Neuronal stem cell (in vitro differentiated cells): Measurements from ENCODE around the gene C14orf180.

ENCODE experiments used
- DNase-seq: peaks from one replicate; pipeline ENCODE4 v3.0.0-alpha.2; 2013; ENCODE audit warnings: low spot score
- H2AFZ ChIP-seq: one replicate; pipeline ENCODE4 v1.6.1; 2013; ENCODE audit warnings: mild to moderate bottlenecking, low read length, inconsistent platforms
- H2AK5ac ChIP-seq: 2 replicates; pipeline ENCODE4 v1.6.1; 2013; ENCODE audit warnings: low read depth, mild to moderate bottlenecking, inconsistent platforms, low read length, moderate library complexity, mixed read lengths
- H2BK120ac ChIP-seq: 2 replicates; pipeline ENCODE4 v1.6.1; 2013; ENCODE audit warnings: low read depth, mild to moderate bottlenecking, inconsistent platforms, low read length, moderate library complexity, mixed read lengths
- H2BK12ac ChIP-seq: one replicate; pipeline ENCODE4 v1.6.1; 2013; ENCODE audit warnings: low read length, inconsistent platforms
- H2BK15ac ChIP-seq: 2 replicates; pipeline ENCODE4 v1.6.1; 2013; ENCODE audit warnings: mild to moderate bottlenecking, low read length, inconsistent platforms, mixed read lengths
- H2BK5ac ChIP-seq: one replicate; pipeline ENCODE4 v1.6.1; 2013; ENCODE audit warnings: inconsistent platforms, mild to moderate bottlenecking, low read length, moderate library complexity
- H3K14ac ChIP-seq: one replicate; pipeline ENCODE4 v1.6.1; 2013; ENCODE audit warnings: low read length, inconsistent platforms
- H3K18ac ChIP-seq: 2 replicates; pipeline ENCODE4 v1.6.1; 2013; ENCODE audit warnings: low read length, inconsistent platforms
- H3K23ac ChIP-seq: 2 replicates; pipeline ENCODE4 v1.6.1; 2013; ENCODE audit warnings: low read depth, mild to moderate bottlenecking, mixed read lengths, low read length, inconsistent platforms; ENCODE audit not compliant: poor library complexity
- H3K27ac ChIP-seq: replicated peaks from 3 replicates; pipeline ENCODE4 v1.5.1; 2013; ENCODE audit warnings: low read length, inconsistent platforms
- H3K27me3 ChIP-seq, 3 experiments: 2 replicates each; pipeline ENCODE4 v1.6.1; 2013; ENCODE audit warnings: low read length in 3 of 3, mild to moderate bottlenecking in 2 of 3, inconsistent platforms in 1 of 3, low read depth in 1 of 3, mixed read lengths in 1 of 3, moderate library complexity in 1 of 3; ENCODE audit not compliant: control insufficient read depth in 3 of 3, insufficient read depth in 3 of 3
- H3K36me3 ChIP-seq, 2 donors: replicated peaks in 1 of 2; 2 replicates each; pipeline ENCODE4 v1.6.1; 2013; ENCODE audit warnings: low read length in 2 of 2; ENCODE audit not compliant: control insufficient read depth in 2 of 2, insufficient read depth in 2 of 2
- H3K4ac ChIP-seq: 2 replicates; pipeline ENCODE4 v1.6.1; 2013; ENCODE audit warnings: inconsistent platforms, mild to moderate bottlenecking, low read length, moderate library complexity
- H3K4me1 ChIP-seq, 2 donors: 1 replicate in 1 of 2; 2 replicates in 1 of 2; pipeline ENCODE4 v1.6.1; 2013; ENCODE audit warnings: low read length in 2 of 2, low read depth in 1 of 2; ENCODE audit not compliant: control insufficient read depth in 2 of 2, insufficient read depth in 1 of 2
- H3K4me2 ChIP-seq: one replicate; pipeline ENCODE4 v1.6.1; 2013; ENCODE audit warnings: mild to moderate bottlenecking, low read length, inconsistent platforms; ENCODE audit not compliant: insufficient read depth, poor library complexity, severe bottlenecking
- H3K4me3 ChIP-seq, 2 donors: 2 replicates each; pipeline ENCODE4 v1.5.1; 2013; ENCODE audit warnings: low read length in 2 of 2, mild to moderate bottlenecking in 2 of 2, inconsistent platforms in 1 of 2, moderate library complexity in 1 of 2
- H3K79me1 ChIP-seq: one replicate; pipeline ENCODE4 v1.6.1; 2013; ENCODE audit warnings: low read depth, mild to moderate bottlenecking, inconsistent platforms, low read length, moderate library complexity
- H3K9ac ChIP-seq: one replicate; pipeline ENCODE4 v1.6.1; 2013; ENCODE audit warnings: mild to moderate bottlenecking, low read depth, low read length, inconsistent platforms; ENCODE audit not compliant: poor library complexity
- H3K9me3 ChIP-seq, 2 donors: replicated peaks in 1 of 2; 2 replicates each; pipeline versions ENCODE3 to v1.6.1; 2013; ENCODE audit warnings: low read length in 2 of 2, mild to moderate bottlenecking in 2 of 2, inconsistent platforms in 1 of 2, low read depth in 1 of 2, mixed read lengths in 1 of 2, moderate library complexity in 1 of 2; ENCODE audit not compliant: control insufficient read depth in 2 of 2, insufficient read depth in 1 of 2
- H4K8ac ChIP-seq: one replicate; pipeline ENCODE4 v1.6.1; 2013; ENCODE audit warnings: low read depth, mild to moderate bottlenecking, inconsistent platforms, low read length, moderate library complexity
- H4K91ac ChIP-seq: one replicate; pipeline ENCODE4 v1.6.1; 2013; ENCODE audit warnings: low read length, low read depth, mild to moderate bottlenecking, inconsistent platforms; ENCODE audit not compliant: poor library complexity
- WGBS, 2 donors: extraction: QIAGEN DNeasy Blood & Tissue Kit; methylation state at CpG; one replicate each; pipeline ENCODE4 v1.1.7; 2013; ENCODE audit warnings: missing lambda C conversion rate in 2 of 2, mixed read lengths in 1 of 2; ENCODE audit not compliant: insufficient read length in 2 of 2, insufficient replicate concordance in 1 of 2; ENCODE audit errors: extremely low coverage in 2 of 2; 5-methylcytosine and 5-hydroxymethylcytosine counted together

The C14orf180 gene

DNA sequence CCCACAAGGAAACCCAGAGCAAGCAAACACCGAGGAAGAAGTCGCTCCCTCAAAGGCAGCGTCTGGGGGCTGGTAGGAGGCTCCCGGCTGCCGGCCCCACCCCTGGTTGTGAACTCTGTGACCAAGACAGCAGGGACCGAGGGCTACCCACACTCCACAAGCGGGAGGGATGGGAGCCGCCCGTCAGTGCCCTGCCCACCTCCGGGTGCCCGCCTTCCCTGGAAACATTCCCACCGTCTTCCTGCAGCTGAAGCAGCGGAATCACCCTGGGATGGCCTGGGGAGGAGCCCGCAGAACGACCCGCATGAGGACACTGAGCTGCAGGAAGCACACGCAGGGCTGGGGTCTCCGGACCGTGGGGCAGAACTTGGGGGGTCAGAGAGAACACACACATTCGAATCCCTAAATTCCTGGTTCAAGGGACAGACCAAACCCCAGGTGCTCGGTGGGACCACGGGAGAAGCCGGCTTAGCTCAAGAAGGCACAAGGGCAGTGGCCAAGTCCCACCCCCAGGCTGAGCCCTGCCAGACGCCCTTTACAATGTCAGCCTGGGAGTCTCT, 33.5 kb upstream of the C14orf180 start:
- Histone ChIP-seq H3K79me1 (no peaks in the 10 kb centered on the region), H3K4me3 (no peak overlapping the region), H3K4me2 (no peak overlapping the region), H3K4me1 (peaks cover 0 to 5% of the 10 kb centered on the region in 2 donors), H2BK120ac (no peak overlapping the region), H3K36me3 (no peaks in the 10 kb centered on the region), H2BK15ac (no peak overlapping the region), H2AFZ (peak overlapping the region; percentile 7), H3K18ac (peak overlapping the region; percentile 46), H3K27me3 (peaks cover 0 to 54% (median 0%) of the 10 kb centered on the region in 3 experiments), H2BK12ac (no peak overlapping the region), H2AK5ac (no peak overlapping the region), H3K14ac (peak overlapping the region; percentile 72), H2BK5ac (no peak overlapping the region), H4K8ac (no peak overlapping the region), H3K9me3 (peaks cover 0 to 2% of the 10 kb centered on the region in 2 donors), H3K4ac (no peak overlapping the region), H4K91ac (no peak overlapping the region), H3K23ac (no peak overlapping the region), H3K27ac (no peak overlapping the region), H3K9ac (no peak overlapping the region)
- no peak for DNase-seq
- no CpG with 5 or more reads among the region's 24 CpGs for WGBS, 2 donors

DNA sequence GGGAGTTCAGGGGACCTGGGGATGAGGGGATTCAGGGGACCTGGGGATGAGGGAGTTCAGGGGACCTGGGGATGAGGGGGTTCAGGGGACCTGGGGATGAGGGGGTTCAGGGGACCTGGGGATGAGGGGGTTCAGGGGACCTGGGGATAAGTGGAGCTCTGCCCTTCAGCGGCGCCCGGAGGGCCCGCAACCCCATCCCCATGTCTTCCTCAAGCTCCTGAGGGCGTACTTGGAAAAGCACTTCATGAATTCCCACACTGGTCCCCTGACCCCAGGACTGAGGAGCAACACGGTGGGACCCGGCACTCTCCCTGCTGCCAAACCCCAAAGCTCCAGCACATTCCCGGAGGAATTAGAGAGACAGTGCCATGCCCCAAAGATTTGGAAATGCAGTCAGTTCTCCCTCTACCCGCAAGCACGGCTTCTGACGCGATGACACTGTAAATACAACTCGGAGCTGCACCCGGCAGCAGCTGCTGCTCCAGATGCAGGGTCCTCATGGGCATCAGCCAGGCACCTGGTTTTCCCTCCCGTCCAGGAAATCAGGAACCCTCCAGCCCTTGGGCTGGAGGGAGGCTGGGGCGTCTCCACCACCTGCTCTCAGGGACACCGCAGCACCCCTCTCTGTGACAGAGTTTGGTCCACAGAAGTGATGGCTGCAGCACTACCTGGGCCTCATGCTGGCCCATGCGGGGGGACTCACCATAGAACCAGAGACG, 32.8 kb upstream of the C14orf180 start:
- H2AK5ac ChIP-seq = no peak overlapping the region
- H3K4me3 ChIP-seq = no peak overlapping the region
- H3K23ac ChIP-seq = no peak overlapping the region
- DNase-seq = no peak
- no CpG with 5 or more reads among the region's 19 CpGs for WGBS, 2 donors
- H3K36me3 ChIP-seq = no peaks in the 10 kb centered on the region
- H2BK120ac ChIP-seq = no peak overlapping the region
- no peak overlapping the region for H3K4ac ChIP-seq
- no peak overlapping the region for H2BK5ac ChIP-seq
- H4K91ac ChIP-seq = no peak overlapping the region
- peaks cover 0 to 60% (median 0%) of the 10 kb centered on the region in 3 experiments for H3K27me3 ChIP-seq
- H3K9me3 ChIP-seq = peaks cover 0 to 2% of the 10 kb centered on the region in 2 donors
- no peak overlapping the region for H3K14ac ChIP-seq
- no peak overlapping the region for H3K4me2 ChIP-seq
- H2BK15ac ChIP-seq = no peak overlapping the region
- no peaks in the 10 kb centered on the region for H3K79me1 ChIP-seq
- H3K9ac ChIP-seq = no peak overlapping the region
- H2BK12ac ChIP-seq = no peak overlapping the region
- no peak overlapping the region for H2AFZ ChIP-seq
- peak overlapping the region; percentile 11 for H3K18ac ChIP-seq
- no peak overlapping the region for H3K27ac ChIP-seq
- no peak overlapping the region for H4K8ac ChIP-seq
- H3K4me1 ChIP-seq = peaks cover 0 to 5% of the 10 kb centered on the region in 2 donors

DNA sequence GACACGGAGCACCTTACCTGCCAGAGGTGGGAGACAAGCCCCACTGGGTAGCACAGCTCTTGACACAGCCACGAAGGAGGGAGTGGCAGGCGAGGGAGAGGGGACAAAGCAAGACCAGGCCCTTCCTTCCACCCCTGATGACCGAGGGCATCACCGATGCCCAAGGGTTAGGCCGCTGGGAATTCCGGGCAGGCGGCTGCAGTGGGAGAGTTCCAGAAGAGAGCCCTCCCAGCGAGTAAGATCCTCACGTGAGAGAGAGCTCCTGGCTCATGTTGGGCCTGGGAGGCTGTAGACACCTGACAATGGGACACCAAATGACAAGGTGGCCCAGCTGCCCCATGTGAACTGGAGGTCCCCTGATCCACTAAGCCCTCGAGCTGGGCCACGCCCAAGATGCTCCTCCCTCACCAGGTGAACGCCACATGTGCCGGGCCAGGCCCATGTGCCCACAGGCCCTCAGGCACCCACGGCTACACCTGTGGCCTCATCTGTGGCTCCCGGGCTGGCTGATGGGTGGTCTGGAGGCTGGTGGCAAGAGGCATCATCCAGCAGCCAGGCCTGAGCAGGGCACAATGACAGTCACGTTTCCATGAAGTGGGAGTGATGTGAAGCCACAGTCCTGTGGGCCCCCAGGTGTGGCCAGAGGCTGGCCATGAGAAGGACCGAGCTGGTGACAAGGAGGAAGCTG, 32.1 kb upstream of the C14orf180 start:
- Histone ChIP-seq H3K27me3 (peaks cover 0 to 61% (median 0%) of the 10 kb centered on the region in 3 experiments), H4K8ac (peak overlapping the region; percentile 29), H3K9me3 (peaks cover 0 to 2% of the 10 kb centered on the region in 2 donors), H2AK5ac (peak overlapping the region; percentile 53), H2BK15ac (no peak overlapping the region), H2BK5ac (no peak overlapping the region), H3K4me2 (no peak overlapping the region), H3K4me3 (no peak overlapping the region), H3K79me1 (no peaks in the 10 kb centered on the region), H3K23ac (no peak overlapping the region), H3K14ac (no peak overlapping the region), H3K4ac (no peak overlapping the region), H3K4me1 (peaks cover 0 to 5% of the 10 kb centered on the region in 2 donors), H2AFZ (no peak overlapping the region), H3K27ac (no peak overlapping the region), H3K36me3 (no peaks in the 10 kb centered on the region), H3K18ac (peak overlapping the region; percentile 50), H3K9ac (no peak overlapping the region), H2BK12ac (no peak overlapping the region), H2BK120ac (no peak overlapping the region), H4K91ac (no peak overlapping the region)
- DNase-seq = no peak
- WGBS, 2 donors = no CpG with 5 or more reads among the region's 18 CpGs
